Stimulated activated CD8-positive, alpha-beta memory T cell treated with anti-CD3 and anti-CD28 coated beads, Interleukin-15, amount 100 ng/mL, for 4 hours (primary cell): ENCODE data around the gene FAM89A.
"Not testable (repeated sequence)": the region's sequence is repeated elsewhere in the genome, so short reads cannot be mapped to it uniquely, and the experiment has no call there.

ENCODE experiments used
- DNase-seq, 2 donors: peaks; one replicate each; pipeline ENCODE4 v3.0.0-alpha.2; 2020; ENCODE audit warnings: low read depth in 2 of 2

FAM89A gene

GRCh38 chr1:231035799-231036198, 4.3 kb downstream of the FAM89A start:
- DNase-seq, result no peak

- no peak for DNase-seq
Observed at GRCh38 chr1:231032963-231033362, 7.1 kb downstream of the FAM89A start.

GRCh38 chr1:231029841-231030240, 10.2 kb downstream of the FAM89A start:
- no peak for DNase-seq

- not testable (repeated sequence) for DNase-seq
Observed at GRCh38 chr1:231029247-231029646, 10.8 kb downstream of the FAM89A start.

- DNase-seq, result no peak
Observed at GRCh38 chr1:231028682-231029081, 11.4 kb downstream of the FAM89A start.

GRCh38 chr1:231027971-231028370, 12.1 kb downstream of the FAM89A start:
- DNase-seq, result no peak

- no peak for DNase-seq
Observed at GRCh38 chr1:231027136-231027925, 12.7 kb downstream of the FAM89A start.

GRCh38 chr1:231026576-231026975, 13.5 kb downstream of the FAM89A start:
- DNase-seq, result no peak

- DNase-seq, result no peak
Observed at GRCh38 chr1:231023150-231023549, 16.9 kb downstream of the FAM89A start.

- not testable (repeated sequence) for DNase-seq
Observed at GRCh38 chr1:231022543-231022942, 17.5 kb downstream of the FAM89A start.

- no peak for DNase-seq
Observed at GRCh38 chr1:231021540-231022031, 18.5 kb downstream of the FAM89A start.

GRCh38 chr1:231020816-231021215, 19.2 kb downstream of the FAM89A start:
- no peak for DNase-seq

GRCh38 chr1:231020139-231020601, 19.9 kb downstream of the FAM89A start:
- no peak for DNase-seq

GRCh38 chr1:231019711-231020110, 20.3 kb downstream of the FAM89A start:
- DNase-seq, result no peak

GRCh38 chr1:231016966-231017365, 23.1 kb downstream of the FAM89A start:
- DNase-seq, result no peak

GRCh38 chr1:231016234-231016633, 23.8 kb downstream of the FAM89A start:
- DNase-seq, result no peak

GRCh38 chr1:231013391-231014015, 26.6 kb downstream of the FAM89A start:
- no peak for DNase-seq

- DNase-seq, result no peak
Observed at GRCh38 chr1:231011963-231012362, 28.1 kb downstream of the FAM89A start.

GRCh38 chr1:231011360-231011759, 28.7 kb downstream of the FAM89A start:
- DNase-seq, result no peak

GRCh38 chr1:231007535-231007934, 32.5 kb downstream of the FAM89A start:
- not testable (repeated sequence) for DNase-seq

- DNase-seq, result no peak
Observed at GRCh38 chr1:231001892-231002291, 38.2 kb downstream of the FAM89A start.

GRCh38 chr1:231000639-231001038, 39.4 kb downstream of the FAM89A start:
- no peak for DNase-seq

- no peak for DNase-seq
Observed at GRCh38 chr1:231000201-231000600, 39.9 kb downstream of the FAM89A start.
